ENCODE results near the gene OR5B21. TPM values are rescaled to one million over a fixed set of nuclear protein-coding genes. Genes with fewer than 3 reads are reported as not detected.

Gene OR5B21
- total RNA-seq = not detected
- long read RNA-seq, donor 1 = 0 reads
- long read RNA-seq, donor 2 = 0 reads

- intact Hi-C loops (cut with DNase I) = no loop called here
- no peak for DNase-seq (ENCODE audit: low spot score)
Measured at GRCh38 chr11:58508005-58508404, at the start of gene OR5B21. Gene OR5B21 (minus strand): TSS chr11:58508105. CDS start chr11:58508105, 0 bp downstream.

GRCh38 chr11:58549644-58550043 is 41.7 kb upstream of the OR5B21 start:
- no peak for DNase-seq (ENCODE audit: low spot score)
- intact Hi-C loops (cut with DNase I) = no loop called here

- no peak for DNase-seq (ENCODE audit: low spot score)
- intact Hi-C loops (cut with DNase I) = no loop called here
Measured at GRCh38 chr11:58546841-58547240, 38.9 kb upstream of the OR5B21 start.

- intact Hi-C loops (cut with DNase I) = no loop called here
- no peak for DNase-seq (ENCODE audit: low spot score)
Measured at GRCh38 chr11:58531865-58532341, 24.0 kb upstream of the OR5B21 start.

- DNase-seq (ENCODE audit: low spot score) = no peak
- intact Hi-C loops (cut with DNase I) = no loop called here
Measured at GRCh38 chr11:58530236-58530635, 22.3 kb upstream of the OR5B21 start.

- DNase-seq (ENCODE audit: low spot score) = no peak
- intact Hi-C loops (cut with DNase I) = no loop called here
Measured at GRCh38 chr11:58527429-58527828, 19.5 kb upstream of the OR5B21 start.

GRCh38 chr11:58526721-58527120 is 18.8 kb upstream of the OR5B21 start:
- intact Hi-C loops (cut with DNase I) = no loop called here
- no peak for DNase-seq (ENCODE audit: low spot score)

- no peak for DNase-seq (ENCODE audit: low spot score)
- intact Hi-C loops (cut with DNase I) = no loop called here
Measured at GRCh38 chr11:58525037-58525614, 17.2 kb upstream of the OR5B21 start.

- peak; percentile 84 for DNase-seq (ENCODE audit: low spot score)
- intact Hi-C loops (cut with DNase I) = no loop called here
Measured at GRCh38 chr11:58524232-58525036, 16.5 kb upstream of the OR5B21 start.

- intact Hi-C loops (cut with DNase I) = no loop called here
- no peak for DNase-seq (ENCODE audit: low spot score)
Measured at GRCh38 chr11:58513747-58514367, 6.0 kb upstream of the OR5B21 start.

GRCh38 chr11:58511636-58512035 is 3.7 kb upstream of the OR5B21 start:
- DNase-seq (ENCODE audit: low spot score) = no peak
- intact Hi-C loops (cut with DNase I) = no loop called here

- no peak for DNase-seq (ENCODE audit: low spot score)
- intact Hi-C loops (cut with DNase I) = no loop called here
Measured at GRCh38 chr11:58509748-58510147, 1.8 kb upstream of the OR5B21 start.

GRCh38 chr11:58508814-58509213 is 909 bp upstream of the OR5B21 start:
- intact Hi-C loops (cut with DNase I) = no loop called here
- no peak for DNase-seq (ENCODE audit: low spot score)

- intact Hi-C loops (cut with DNase I) = no loop called here
- DNase-seq (ENCODE audit: low spot score) = no peak
Measured at GRCh38 chr11:58507355-58507754, 550 bp downstream of the OR5B21 start.

GRCh38 chr11:58506935-58507334 is 970 bp downstream of the OR5B21 start:
- intact Hi-C loops (cut with DNase I) = no loop called here
- DNase-seq (ENCODE audit: low spot score) = no peak

GRCh38 chr11:58505849-58506248 is 2.1 kb downstream of the OR5B21 start:
- intact Hi-C loops (cut with DNase I) = no loop called here
- DNase-seq (ENCODE audit: low spot score) = no peak

GRCh38 chr11:58504232-58504631 is 3.7 kb downstream of the OR5B21 start:
- no peak for DNase-seq (ENCODE audit: low spot score)
- intact Hi-C loops (cut with DNase I) = no loop called here

GRCh38 chr11:58503361-58503856 is 4.5 kb downstream of the OR5B21 start:
- intact Hi-C loops (cut with DNase I) = no loop called here
- DNase-seq (ENCODE audit: low spot score) = no peak

- DNase-seq (ENCODE audit: low spot score) = no peak
- intact Hi-C loops (cut with DNase I) = no loop called here
Measured at GRCh38 chr11:58502004-58502403, 5.9 kb downstream of the OR5B21 start.

GRCh38 chr11:58498464-58498863 is 9.4 kb downstream of the OR5B21 start:
- intact Hi-C loops (cut with DNase I) = no loop called here
- DNase-seq (ENCODE audit: low spot score) = no peak

All from posterior vena cava (tissue), 2 donors.